ENCODE data around the gene CCDC170.

The CCDC170 gene

DNA sequence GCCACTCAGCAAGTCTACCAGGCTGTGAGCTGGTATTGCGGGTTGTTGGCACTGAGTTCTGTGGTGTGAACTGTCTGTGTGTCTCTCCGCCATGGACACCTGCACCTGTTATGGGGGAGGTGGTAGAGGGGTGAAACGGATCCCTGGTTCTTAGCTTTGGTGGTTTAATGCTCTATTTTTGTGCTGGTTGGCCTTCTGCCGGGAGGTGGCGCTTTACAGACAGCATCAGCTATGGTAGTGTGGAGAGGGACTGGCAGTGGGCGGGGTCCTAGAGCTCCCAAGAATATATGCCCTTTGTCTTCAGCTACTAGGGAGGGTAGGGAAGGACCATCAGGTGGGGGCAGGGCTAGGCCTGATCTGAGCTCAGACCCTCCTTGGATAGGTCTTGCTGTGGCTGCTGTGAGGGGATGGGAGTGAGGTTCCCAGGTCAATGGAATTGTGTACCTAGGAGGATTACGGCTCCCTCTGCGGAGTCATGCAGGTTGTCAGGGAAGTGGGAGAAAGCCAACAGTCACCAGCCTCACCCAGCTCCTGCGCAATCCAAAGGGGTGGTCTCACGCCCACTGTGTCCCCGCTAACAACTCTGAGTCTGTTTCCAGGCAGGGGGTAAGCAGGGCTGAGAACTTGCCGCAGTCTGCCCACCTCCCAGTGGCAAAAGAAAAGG, 154.3 kb downstream of the CCDC170 start:
- in situ Hi-C loops (cut with MboI; ENCODE audit: low sequenced_read_pairs) = no loop called here

DNA sequence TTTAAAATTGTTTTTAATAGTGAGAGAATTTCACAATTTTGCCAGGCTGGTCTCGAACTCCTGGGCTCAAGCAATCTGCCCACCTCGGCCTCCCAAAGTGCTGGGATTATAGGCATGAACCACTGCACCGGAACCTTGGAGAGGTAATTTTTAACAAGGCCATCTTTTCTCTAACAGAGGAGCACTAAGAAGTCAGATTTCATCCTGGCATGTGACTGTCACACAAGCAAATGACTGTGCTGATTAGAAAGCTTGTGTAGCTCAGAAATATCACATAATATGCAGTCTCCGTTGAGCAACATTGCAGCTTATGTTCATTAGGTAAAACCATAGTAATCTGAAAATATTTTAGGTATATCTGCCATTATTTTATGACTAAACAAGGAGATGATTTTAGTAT, 156.0 kb downstream of the CCDC170 start:
- in situ Hi-C loops (cut with MboI; ENCODE audit: low sequenced_read_pairs) = no loop called here

DNA sequence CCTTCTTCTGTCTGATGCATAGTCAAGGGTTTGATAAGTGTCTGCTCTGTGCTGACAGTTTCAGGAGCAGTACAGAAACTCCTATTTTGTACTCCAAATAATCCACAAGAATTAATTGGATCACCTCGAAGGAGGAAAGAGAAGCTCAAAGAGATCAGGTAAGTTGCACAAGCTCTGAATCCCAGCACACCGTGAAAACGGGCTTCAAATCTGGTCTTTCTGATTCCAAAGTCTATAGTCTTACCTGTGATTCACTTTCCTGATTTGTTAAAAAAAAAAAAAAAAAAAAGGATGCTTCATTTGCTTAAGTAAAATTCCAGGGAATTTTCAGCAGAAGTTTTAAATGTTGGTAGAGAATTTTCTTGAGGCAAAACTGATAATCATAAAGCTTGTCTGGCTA, 157.8 kb downstream of the CCDC170 start:
- in situ Hi-C loops (cut with MboI; ENCODE audit: low sequenced_read_pairs) = no loop called here

DNA sequence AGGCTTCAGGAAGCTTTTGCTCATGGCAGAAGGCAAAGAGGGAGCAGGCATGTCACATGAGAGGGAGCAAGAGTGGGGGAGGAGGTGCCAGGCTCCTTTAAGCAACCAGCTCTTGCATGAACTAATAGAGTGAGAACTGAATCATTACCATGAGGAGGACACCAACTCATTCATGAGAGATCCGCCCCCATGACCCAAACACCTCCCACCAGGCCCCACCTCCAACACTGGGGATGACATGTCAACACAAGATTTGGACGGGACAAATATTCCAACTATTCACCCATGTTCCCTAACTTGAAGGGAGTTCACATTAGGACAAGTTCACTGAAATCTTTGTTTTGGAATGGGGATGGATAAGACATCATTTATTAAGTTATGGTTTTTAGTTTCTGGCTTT, 158.5 kb downstream of the CCDC170 start:
- in situ Hi-C loops (cut with MboI; ENCODE audit: low sequenced_read_pairs) = no loop called here

DNA sequence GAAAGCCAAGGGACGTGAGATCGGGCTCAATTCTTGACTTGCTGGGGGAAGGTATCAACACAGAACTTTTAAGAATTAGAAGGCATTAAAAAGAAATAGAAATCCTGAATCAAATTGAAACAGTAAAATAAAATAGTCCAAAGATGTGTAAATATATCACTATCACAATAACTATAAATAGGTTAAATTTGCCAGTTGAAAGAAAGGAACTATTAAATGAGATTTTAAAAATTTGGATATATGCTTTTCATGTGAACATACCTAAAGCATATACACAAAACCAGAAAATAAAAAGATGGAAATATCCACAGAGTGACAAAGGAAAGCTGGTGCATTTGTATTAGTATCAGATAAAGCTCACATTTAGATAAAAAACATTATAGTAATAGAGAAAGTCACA, 161.3 kb downstream of the CCDC170 start:
- in situ Hi-C loops (cut with MboI; ENCODE audit: low sequenced_read_pairs) = no loop called here

DNA sequence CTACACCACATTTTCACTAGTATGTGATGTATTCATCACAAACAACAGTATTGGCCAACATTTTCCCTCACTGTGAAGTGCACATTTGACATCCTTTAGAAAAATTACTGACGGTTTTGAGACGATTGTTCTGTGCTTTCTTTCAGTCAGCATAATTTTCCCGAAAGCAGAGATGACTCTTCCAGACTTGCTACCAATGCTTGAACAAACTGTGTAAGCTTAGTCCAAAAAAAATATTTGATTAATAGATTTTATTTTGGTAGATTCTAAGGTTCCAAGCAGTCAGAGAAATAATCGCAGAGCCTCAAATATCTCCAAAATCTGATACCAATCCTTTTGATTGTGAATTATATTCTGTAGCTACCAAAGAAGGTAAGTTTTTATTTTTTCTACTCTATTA, 162.6 kb downstream of the CCDC170 start:
- in situ Hi-C loops (cut with MboI; ENCODE audit: low sequenced_read_pairs) = no loop called here

DNA sequence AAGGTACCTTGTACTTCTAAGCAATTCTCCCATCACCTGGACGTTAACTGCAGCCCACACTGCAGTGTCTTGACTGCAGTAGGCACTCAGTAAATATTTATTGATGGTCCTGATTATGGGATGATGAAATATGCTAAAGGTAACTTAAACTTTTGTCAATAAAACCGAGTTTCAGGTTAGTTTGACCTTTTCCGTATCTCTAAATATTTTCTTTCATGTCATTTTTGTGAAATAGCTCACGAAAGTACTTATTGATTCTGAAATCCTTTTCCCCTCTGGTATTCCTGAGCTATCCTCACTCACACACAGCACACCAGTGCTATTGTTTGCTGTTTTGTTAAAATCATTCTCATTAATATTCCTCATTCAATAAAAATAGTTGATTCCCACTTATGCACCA, 164.3 kb downstream of the CCDC170 start:
- in situ Hi-C loops (cut with MboI; ENCODE audit: low sequenced_read_pairs) = no loop called here

DNA sequence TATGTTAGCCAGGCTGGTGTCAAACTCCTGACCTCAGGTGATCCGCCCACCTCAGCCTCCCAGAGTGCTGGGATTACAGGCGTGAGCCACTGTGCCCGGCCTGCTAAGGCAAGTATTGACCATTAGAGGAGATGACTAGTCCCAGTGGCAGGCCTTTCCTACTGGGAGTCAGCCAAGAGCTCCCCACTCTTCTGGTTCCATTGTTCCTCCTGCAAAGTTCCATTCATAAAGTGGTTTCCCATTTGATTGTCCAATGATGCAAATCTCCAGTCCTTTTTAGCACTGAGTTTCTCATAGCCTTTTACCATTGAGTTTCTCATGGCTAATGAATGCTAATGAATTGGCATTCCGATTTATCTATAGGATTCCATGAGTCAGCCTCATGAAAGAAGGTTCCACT, 165.4 kb downstream of the CCDC170 start:
- in situ Hi-C loops (cut with MboI; ENCODE audit: low sequenced_read_pairs) = no loop called here

DNA sequence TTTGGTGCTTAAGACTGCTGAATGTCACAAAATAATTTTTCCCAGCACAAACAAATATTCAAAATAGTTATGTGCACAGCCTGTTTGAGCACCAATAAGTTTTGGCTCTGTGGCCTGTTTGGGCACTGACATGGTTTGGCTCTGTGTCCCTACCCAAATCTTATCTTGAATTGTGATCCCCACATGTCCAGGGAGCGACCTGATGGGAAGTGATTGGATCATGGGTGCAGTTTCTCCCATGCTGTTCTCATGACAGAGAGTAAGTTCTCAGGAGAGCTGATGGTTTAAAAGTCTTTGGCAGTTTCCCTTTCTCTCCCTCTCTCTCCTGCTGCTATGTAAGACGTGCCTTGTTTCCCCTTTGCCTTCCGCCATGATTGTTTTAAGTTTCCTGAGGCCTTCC, 167.7 kb downstream of the CCDC170 start:
- in situ Hi-C loops (cut with MboI; ENCODE audit: low sequenced_read_pairs) = no loop called here

DNA sequence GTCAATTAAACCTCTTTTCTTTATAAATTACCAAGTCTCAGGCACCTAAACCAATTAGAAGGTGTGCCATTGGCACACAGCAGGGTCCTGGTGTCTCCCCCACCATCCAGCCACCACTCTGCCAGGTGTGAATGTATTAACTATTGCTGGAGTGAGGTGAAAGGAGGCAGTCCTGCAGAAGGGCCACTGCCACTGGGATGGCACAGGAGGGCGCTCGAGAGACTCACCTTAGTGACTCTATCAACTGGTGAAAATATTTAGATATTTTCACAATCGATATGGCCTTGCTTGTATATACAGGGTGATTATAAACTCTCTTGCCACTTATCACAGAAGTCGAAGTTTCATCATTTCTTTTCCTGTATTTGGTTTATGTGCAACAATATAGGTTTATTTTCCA, 168.1 kb downstream of the CCDC170 start:
- in situ Hi-C loops (cut with MboI; ENCODE audit: low sequenced_read_pairs) = no loop called here

DNA sequence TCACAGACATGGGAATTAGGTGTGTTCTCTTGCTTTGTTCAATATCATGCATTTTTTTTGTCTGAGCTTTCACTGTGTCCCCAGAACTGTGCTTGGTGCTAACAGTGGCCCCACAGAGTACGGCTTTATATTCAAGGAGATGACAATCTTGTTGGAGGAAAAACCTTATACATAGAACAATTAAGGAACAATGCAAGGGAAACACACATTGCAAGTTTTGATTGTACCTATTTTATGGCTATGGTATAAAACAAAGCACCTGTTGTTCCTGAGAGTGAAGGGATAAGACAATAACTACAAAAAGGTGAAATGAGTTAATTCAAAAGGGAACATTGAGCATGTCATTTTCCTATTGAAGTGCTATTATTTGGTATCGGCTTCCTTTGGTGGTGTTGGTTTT, 169.7 kb downstream of the CCDC170 start:
- in situ Hi-C loops (cut with MboI; ENCODE audit: low sequenced_read_pairs) = no loop called here

DNA sequence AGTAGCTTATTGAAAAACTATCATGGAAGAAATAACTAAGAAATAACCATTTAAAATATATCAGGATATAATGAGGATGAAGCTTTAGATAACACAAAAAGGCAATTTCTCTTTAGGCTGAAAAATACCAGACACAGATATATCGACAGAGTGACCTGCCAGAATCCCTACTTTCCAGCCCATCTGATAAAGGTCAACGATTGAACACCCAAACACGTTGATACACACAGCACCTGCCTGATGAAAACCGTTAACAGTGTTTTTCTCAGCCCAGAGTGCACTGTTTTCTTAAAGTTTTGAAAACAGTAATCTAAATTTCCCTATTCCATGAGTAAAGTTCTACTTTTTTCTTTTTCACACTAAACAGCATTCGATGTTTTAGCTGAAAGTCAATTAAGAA, 170.6 kb downstream of the CCDC170 start:
- in situ Hi-C loops (cut with MboI; ENCODE audit: low sequenced_read_pairs) = no loop called here

DNA sequence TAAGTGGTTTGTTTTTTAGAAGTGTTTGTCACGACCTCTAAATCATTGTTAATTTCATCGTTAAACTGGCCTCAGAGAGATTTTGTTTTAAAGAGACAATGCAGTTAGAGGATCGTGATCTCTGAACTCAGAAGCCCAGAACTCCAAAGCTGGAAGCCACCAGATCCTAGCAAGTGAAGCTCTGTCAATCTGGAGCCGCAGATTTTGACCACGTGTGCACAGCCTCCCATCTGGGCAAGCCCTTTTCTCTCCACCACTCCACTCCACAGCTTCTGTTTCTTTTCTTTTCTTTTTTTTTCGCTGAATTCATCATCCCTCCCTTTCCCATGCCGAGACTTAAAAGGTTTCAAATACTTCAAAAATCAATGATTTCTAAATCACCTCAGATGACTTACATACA, 171.5 kb downstream of the CCDC170 start:
- in situ Hi-C loops (cut with MboI; ENCODE audit: low sequenced_read_pairs) = no loop called here

DNA sequence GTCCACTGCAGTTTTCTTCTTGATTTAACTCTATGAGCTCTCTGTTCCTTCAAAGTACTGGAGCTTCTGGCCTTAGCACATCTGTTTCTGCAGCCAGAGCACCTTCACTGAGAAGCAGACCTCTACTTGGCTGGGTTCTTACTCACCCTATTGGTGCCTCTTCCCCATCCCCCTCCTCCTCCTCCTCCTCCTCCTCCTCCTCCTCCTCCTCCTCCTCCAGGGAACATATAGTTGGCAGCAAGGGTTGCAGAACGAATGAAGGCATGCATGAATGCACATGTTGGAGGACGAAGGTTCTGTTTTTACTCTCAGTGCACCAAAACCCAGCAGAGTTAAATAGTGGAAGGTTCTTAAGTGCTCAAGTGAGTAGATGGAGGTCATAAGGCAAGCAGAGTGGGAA, 172.7 kb downstream of the CCDC170 start:
- in situ Hi-C loops (cut with MboI; ENCODE audit: low sequenced_read_pairs) = no loop called here

DNA sequence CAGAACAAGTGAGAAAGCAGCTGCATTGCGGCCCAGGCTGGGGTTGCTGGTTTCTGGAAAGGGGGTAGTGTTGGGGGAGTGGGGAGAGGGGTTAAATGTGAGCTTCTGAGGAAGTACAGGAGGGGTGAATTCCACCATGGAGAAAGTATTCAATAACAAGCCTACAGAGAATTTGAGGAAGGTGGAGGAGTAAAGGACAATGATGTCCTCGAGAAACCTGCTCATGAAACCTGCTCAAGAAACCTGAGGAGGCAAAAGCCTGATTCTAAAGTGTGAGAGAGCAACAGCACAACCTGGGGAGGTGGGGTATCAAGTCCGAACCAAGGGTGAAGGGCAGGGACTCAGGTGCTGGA, 175.4 kb downstream of the CCDC170 start:
- in situ Hi-C loops (cut with MboI; ENCODE audit: low sequenced_read_pairs) = no loop called here

DNA sequence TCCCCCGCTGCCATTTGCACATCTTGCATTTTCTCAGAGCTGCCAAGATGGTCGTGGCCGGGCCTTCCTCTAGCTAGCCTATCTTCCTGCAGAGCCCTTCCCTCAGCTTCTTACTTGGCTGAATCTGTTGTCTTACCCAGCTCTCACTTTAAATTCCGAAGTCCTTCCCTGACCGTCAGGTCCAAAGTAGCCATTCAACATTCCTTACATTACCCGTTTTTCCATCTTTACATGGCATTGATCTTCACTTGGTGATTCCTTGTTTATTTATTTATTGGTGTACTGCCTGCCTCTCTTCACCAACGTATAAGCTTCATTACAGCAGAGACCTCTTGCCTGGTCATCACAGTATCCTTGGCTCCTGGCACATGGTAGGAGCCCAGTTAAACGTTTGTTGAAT, 176.3 kb downstream of the CCDC170 start:
- in situ Hi-C loops (cut with MboI; ENCODE audit: low sequenced_read_pairs) = no loop called here

Data from HL-60/S4 treated with phorbol 12-myristate 13-acetate at 8.2 ng/mL for 4 days and 3 days (cell line).